GM23338 (cell line): Measurements from ENCODE around the gene TRNP1.
A peak's percentile ranks its signal among the peaks of the same experiment; 100 is the strongest.

Source experiments
- CREB1 ChIP-seq: fragments of 250-450 bp; sonication (Bioruptor Pico); IDR thresholded peaks from 2 replicates; pipeline ENCODE4 v1.5.0; 2020; ENCODE audit warnings: low read depth, mild to moderate bottlenecking, moderate library complexity
- CTCF ChIP-seq, 2 experiments: fragments of 200-600 bp in 1 of 2; sonication (generic) in 1 of 2; conservative IDR thresholded peaks; 2 replicates each; pipeline versions ENCODE4 v1.5.1 to v1.6.1; 2016 to 2017; ENCODE audit warnings: antibody characterized with exemption in 2 of 2, low read depth in 2 of 2, mild to moderate bottlenecking in 2 of 2, moderate library complexity in 1 of 2
- ETS1 ChIP-seq: IDR thresholded peaks from 2 replicates; pipeline ENCODE4 v1.6.1; 2016; ENCODE audit warnings: antibody characterized with exemption
- EZH2 ChIP-seq: fragments of 200-600 bp; sonication (generic); IDR thresholded peaks from one replicate; pipeline ENCODE4 v1.8.0; 2017; ENCODE audit warnings: antibody characterized with exemption, mild to moderate bottlenecking, low read depth; ENCODE audit not compliant: unreplicated experiment
- EZH2phosphoT487 ChIP-seq: fragments of 200-600 bp; sonication (generic); IDR thresholded peaks from one replicate; pipeline ENCODE4 v1.8.1; 2018; ENCODE audit warnings: antibody characterized with exemption; ENCODE audit not compliant: unreplicated experiment
- JUNB ChIP-seq: IDR thresholded peaks from one replicate; pipeline ENCODE4 v1.6.1; 2016; ENCODE audit warnings: antibody characterized with exemption; ENCODE audit not compliant: unreplicated experiment
- POLR2AphosphoS5 ChIP-seq: IDR thresholded peaks from 2 replicates; pipeline ENCODE4 v1.6.1; 2016; ENCODE audit warnings: antibody characterized with exemption, low read depth
- REST ChIP-seq: IDR thresholded peaks from one replicate; pipeline ENCODE4 v1.6.1; 2018; ENCODE audit warnings: antibody characterized with exemption; ENCODE audit not compliant: unreplicated experiment
- ZNF114 ChIP-seq: fragments of 250-450 bp; sonication (Bioruptor Pico); IDR thresholded peaks from 2 replicates; pipeline ENCODE4 v1.5.0; 2020; ENCODE audit warnings: mild to moderate bottlenecking, moderate library complexity
- ZNF331 ChIP-seq: fragments of 250-450 bp; sonication (Bioruptor Pico); IDR thresholded peaks from 2 replicates; pipeline ENCODE4 v1.5.0; 2020; ENCODE audit warnings: low read depth, mild to moderate bottlenecking, moderate library complexity
- ZNF462 ChIP-seq: fragments of 250-450 bp; sonication (Bioruptor Pico); IDR thresholded peaks from 2 replicates; pipeline ENCODE4 v1.5.0; 2020; ENCODE audit warnings: mild to moderate bottlenecking, moderate library complexity

DNA sequence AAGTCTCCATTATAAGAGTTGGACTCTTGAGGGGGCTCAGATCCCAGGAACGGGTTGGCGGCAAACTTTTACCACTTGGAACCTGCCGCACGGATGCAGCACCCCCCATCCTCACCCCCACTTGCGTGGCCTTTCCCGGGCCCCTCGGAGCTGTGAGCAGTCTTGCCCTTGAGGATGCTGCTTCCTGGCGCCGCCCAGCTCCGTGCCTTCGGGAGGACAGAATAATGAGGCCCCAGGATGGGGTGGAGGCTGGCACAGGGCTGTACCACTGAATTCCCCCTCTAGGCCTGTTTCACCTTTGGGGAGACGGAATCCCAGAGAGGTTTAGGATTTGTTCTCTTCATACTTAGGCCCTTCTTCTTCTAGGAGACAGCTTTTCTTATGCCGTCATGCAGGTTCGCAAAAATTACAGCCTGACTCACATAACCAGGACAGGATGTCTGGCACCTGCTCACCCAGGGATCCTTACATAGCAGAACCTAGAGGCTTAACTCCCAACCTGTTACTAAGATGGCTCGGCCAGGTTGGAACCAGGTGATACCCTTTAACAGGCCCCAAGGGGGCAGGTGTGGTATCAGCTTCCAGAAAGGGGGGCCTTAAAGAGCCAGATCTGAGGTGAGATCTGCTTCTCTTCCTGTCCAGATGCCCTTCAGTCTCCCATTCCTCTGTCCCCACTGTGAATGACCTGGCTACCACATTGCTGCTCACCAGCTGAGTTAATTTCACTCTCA is 1.5 kb downstream of the TRNP1 start:
- TF ChIP-seq CTCF (conservative IDR thresholded peaks at IDR 0.05; ENCODE audit: low read depth in 2 of 2) (peak; percentile 6 to 40; a peak in 2 of 4 replicates), EZH2phosphoT487 (no peak), EZH2 (no peak), ZNF331 (no peak), ZNF462 (no peak), REST (no peak), ETS1 (no peak), JUNB (no peak), POLR2AphosphoS5 (no peak; the same call in 1 of the 2 replicates), CREB1 (CRISPR knock-in tag) (no peak), ZNF114 (CRISPR knock-in tag) (no peak)
